Fibroblast of gingiva (primary cell): ENCODE data around the gene STK36.

Experiments used
- DNase-seq: peaks from one replicate; pipeline ENCODE4 v3.0.0-alpha.2; 2011; ENCODE audit warnings: low read depth

STK36 gene

GRCh38 chr2:218663901-218664300 lies 8.0 kb upstream of the STK36 start:
- no peak for DNase-seq

- DNase-seq = no peak
Measured at GRCh38 chr2:218664653-218665052, 7.2 kb upstream of the STK36 start.

GRCh38 chr2:218671097-218671653 lies 711 bp upstream of the STK36 start:
- no peak for DNase-seq

DNA sequence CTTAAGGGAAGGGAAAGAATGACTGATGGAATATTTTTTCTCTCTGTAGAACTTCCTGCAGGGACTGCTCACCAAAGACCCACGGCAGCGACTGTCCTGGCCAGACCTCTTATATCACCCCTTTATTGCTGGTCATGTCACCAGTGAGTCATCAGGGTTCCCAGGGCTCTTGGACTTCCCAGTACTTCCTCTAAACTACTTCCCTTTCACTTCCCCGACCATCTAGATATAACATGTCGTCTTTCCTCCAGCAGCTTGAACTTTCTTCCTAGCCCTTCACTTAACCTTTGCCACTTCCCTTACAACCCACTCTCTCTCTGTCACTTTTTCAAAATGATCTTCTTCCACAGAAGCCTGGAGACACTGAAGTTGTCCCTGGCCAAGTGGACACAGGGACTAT lies 7.2 kb downstream of the STK36 start:
- no peak for DNase-seq

DNA sequence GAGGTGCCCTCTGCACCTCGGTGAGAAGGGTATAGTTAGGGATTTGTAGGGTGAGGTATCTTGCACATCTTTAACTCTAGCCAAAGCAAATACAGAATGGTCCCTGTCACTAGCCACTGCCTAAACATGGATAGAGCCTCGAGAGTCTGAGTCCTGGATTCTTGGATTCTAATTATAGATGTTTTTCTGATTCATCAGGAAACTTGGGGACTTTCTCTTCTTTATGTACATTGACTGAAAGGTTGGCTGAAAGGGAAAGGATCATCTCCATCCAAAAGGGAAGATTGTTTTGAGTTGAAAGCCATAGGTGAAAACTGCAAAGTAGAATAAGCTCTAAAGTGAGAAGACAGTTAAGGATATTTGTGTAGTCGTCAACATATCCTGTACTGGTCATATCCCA lies 8.2 kb downstream of the STK36 start:
- DNase-seq = no peak

DNA sequence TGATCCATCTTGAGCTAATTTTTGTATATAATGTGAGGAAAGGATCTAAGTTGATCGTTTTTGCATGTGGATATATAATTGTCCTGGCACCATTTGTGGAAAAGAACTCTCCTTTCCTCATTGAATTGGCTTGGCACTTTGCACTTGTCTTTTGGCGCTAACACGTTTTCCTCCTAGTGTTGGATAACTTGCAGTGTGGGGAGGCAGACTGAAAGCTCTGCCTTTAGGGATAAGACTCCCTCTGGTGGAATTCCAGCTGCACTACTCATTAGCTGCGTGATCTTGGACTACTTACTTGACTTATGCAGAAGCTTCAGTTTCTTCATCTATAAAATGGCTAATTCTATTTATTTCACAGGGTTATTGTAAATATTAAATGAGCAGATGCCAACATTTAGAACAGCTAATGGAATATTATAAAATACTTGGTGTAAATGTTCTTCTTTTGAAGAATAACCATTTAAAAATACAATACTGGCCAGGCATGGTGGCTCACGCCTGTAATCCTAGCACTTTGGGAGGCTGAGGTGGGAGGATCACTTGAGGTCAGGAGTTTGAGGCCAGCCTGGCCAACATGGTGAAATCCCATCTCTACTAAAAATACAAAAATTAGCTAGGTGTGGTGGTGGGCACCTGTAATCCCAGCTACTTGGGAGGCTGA lies 15.6 kb downstream of the STK36 start:
- peak; percentile 74 for DNase-seq

DNA sequence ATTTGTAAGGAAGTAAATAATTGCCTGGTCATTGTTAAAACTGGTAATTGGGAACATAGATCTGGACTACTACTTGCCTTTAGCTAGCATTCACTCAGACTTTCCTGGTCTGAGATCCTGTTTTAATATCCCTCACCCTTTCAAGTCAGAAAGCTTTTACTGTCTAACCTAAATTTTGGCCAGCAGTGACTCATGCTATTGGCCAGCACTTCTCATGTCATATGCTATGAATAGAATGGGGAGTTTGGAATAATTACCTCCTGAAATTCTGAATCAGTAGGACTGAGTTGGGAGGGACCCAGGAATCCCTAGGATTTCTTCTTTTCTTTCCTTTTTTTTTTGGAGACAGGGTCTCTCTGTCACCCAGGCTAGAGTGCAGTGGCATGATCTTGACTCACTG lies 19.3 kb downstream of the STK36 start:
- peak; percentile 30 for DNase-seq

- DNase-seq = no peak
Measured at GRCh38 chr2:218694405-218695145, 22.7 kb downstream of the STK36 start.

GRCh38 chr2:218698885-218699284 lies 27.0 kb downstream of the STK36 start:
- DNase-seq = no peak

DNA sequence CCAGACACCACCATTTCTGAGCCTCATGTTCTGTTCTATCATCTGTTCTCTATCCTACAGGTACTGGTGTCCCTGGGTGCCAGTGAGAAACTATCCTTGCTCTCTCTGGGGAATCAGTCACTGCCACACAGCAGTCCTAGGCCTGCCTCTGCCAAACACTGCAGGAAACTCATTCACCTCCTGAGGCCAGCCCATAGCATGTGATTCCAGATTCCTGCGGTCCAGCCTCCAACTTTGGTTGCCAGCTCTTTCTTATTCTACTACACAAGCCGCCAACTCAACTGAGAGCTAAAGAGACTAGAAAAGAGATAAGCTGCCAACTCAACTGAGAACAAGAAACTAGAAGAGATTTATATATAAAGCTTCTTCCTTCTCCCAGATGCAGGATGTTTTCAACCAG lies 29.9 kb downstream of the STK36 start:
- no peak for DNase-seq

DNA sequence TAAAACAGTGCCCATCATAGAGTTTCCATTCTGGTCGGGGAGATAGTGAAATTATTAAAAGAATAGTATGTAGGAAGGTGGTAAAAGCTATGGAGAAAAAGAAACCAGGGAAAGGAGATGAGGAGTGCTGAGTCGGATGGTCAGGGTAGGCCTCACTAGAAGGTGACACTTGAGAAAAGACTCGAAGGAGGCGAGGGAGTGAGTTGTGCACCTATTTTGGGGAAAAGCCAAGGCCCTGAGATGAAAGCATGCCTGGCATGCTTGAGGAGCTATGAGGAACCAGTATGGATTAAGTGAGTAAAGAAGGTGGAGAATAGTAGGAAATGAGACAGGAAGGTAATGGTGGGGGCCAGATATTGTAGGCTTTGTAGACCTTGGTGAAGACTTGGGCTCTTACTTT lies 31.5 kb downstream of the STK36 start:
- DNase-seq = no peak

- DNase-seq = no peak
Measured at GRCh38 chr2:218708086-218708485, 36.2 kb downstream of the STK36 start.

GRCh38 chr2:218709908-218710307 lies 38.0 kb downstream of the STK36 start:
- no peak for DNase-seq

DNA sequence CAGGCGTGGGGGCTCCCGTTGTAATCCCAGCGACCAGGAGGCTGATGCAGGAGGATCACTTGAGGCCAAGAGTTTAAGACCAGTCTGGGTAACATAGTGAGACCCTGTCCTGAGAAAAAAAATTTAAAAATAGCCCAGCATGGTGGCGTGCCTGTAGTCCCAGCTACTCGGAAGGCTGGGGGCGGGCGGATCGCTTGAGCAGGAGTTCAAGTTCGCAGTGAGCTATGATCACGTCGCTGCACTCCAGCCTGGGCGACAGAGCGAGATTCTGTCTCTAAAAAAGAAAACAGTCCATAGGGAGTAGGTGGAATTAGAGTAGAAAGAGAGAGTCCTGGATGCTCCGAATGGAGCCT lies 38.4 kb downstream of the STK36 start:
- DNase-seq = no peak

DNA sequence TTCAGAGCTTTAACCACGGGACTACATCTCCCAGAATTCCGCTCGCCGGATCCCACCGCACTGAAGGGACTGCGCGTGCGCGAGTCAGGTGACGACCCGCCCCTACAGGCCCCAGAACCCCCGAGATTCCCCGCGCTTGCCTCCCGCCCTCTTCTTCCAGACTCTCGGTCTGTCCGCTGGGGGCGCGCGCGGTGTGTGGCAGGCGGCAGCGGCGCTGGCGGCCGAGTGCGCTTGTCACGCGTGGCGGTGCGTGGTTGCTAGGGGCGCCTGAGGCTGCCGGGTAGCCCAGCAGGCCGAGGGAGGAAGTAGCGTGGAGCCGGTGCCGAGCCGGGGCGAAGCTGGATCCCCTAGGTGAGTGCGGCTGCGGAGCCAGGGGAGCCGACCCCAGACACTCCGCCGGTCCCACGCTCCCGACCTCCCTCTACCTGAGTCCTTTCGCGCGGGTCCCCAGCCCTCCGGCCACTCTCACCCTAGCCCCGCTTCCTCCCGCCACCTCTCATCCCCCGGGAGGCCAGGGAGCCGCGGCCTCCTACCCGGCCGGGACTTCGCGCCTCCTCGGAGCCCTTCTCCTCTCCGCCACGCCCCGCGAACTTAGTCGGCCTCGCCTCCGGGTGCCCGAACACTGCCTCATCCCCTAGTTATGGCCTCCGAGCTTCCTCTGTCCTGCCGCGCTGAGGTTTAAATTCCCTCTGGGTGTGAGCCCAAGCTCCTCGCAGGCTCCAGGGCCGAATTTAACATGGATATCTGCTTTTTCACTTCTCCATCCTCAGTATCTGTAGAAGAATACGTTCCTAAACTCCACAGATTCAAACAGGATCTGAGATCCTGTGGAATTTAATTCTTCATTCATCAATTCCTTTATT lies 39.0 kb downstream of the STK36 start, which contains the start of gene TTLL4:
Gene TTLL4 (plus strand): TSS at position 149 of the 863 bp plus-strand sequence. CDS start 26,842 bp downstream, outside the sequence.
- DNase-seq = peak; percentile 95

DNA sequence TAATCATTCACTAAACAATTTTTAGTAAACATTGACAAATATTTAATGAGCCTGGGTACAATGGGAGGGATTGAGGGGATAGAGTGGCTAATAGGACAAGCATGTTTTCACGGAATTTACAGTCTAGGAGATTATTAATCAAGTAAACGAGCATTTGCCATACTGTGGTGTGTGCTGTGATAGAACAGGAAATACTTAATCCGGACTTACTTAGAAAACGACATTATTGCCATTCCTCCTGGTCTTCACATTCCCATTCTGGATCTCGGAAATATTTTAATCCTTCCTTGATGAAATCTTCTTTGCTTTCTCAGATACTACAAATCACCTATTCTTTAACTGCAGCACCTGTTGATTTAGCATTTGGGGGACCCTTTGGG lies 39.7 kb downstream of the STK36 start:
- no peak for DNase-seq

DNA sequence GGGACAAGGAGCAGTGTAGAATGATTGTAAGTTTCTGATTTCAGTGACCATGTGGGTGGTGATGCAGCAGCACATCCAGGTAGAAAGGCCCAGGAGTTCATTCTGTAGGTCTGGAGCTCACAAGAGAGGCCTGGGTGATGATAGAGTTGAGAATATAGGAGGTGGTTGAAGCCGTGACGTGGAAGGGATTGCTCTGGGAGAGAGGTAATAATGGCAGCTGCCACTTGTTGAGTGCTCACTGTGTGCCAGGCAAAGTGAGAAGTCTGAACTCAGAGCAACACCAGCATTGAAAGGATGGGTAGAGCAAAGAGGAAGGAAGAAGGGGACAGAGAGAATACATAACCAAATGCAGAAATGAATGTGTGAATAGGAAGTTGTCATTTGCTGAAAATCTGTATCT lies 42.0 kb downstream of the STK36 start:
- DNase-seq = no peak

DNA sequence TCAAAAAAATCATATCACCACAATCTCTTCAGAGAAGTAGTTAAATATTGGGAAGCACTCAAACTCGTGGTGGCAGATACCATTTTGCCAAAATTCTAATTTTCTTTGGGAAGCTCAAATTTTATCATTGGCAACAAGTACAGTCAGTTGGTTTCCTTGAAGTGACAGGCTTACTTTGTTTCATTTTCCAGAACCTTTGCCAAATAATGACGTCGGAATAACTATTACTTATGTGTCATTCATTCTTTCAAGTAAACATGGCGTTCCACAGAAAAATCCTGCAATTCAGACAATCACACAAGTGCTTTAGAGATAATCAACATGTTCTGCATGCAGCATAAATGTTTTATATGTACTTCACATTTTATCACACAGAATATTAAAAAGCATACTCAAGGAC lies 44.2 kb downstream of the STK36 start:
- DNase-seq = peak; percentile 72

DNA sequence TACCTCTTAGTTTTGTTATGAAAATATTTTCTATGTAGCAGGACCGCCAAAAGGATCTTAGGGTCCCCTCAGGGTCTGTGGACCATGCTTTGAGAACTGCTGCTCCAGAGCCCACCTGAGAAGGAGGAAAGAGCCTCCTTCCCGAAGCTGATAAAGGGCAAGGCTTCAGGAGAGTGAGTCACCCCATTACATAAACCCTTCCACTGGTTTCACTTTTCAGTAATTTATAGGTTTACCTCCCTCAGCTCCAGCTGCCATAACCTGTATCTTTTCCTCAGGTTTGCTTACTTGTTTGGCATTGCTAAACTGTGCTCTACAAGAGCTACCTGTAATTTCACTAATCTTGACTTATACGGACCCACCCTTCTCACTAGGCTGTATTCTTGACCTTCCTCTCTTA lies 45.4 kb downstream of the STK36 start:
- DNase-seq = no peak

- DNase-seq = no peak
Measured at GRCh38 chr2:218718058-218718457, 46.2 kb downstream of the STK36 start.

- no peak for DNase-seq
Measured at GRCh38 chr2:218719457-218719856, 47.6 kb downstream of the STK36 start.
